ENCODE data around the gene HTRA1. TPM values are rescaled to one million over a fixed set of nuclear protein-coding genes. Genes with fewer than 3 reads are reported as not detected.

The HTRA1 gene
- total RNA-seq, 4 donors from 2014 or later = 14.2 to 23.2 (median 17.2) TPM

DNA sequence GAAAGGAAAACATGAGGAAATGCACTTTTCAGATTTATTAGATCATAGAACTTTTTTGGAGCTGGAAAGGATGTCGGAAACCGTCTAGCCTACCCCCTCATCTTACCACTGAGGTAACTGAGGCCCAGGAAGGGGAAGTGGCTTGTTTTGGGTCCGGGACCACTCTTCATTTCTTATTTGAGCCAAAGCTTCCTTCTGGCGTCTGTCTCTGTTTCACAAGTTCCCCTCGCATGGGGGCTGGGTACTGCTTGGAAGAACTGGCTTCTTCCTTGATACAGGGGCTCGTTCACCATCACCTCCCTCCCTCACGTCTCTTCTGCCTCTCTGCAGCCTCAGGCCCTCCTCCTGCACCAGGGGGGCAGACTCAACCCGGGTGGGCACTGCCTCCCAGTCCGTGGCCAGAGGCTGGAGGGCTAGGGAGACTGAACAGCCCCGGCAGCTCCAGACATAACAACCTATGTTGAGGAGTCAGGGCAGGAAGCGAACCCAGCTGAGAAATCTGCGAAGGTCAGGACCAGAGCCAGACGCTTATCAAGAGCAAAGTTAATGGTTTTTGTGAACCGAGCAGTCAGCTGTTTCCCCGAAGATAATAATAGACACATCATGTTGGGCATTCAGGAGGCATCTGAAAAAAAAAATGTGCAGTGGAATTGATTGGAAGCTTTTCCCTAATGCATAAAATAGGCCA lies 12.9 kb downstream of the HTRA1 start:
- no peak for TF ChIP-seq POLR2A (IDR thresholded peaks at IDR 0.05)
- no peak for TF ChIP-seq CTCF (IDR thresholded peaks at IDR 0.05 in 4 of 5, conservative IDR thresholded peaks at IDR 0.05 in 1 of 5)
- intact Hi-C loops (cut with DNase I; ENCODE audit: low total_unique reads) = no loop called here

GRCh38 chr10:122475100-122475499 lies 13.7 kb downstream of the HTRA1 start:
- in situ Hi-C loops (cut with MboI; ENCODE audit: low sequenced_read_pairs in 4 of 4) = no loop called here
- ATAC-seq = no peak
- no peak overlapping the region for H3K4me3 ChIP-seq

More for the DNA sequence above, 12.9 kb downstream of the HTRA1 start:
- Histone ChIP-seq H3K36me3 (no peaks in the 10 kb centered on the region), H3K27ac (peak overlapping the region in 2 of 4 donors; percentile 11 to 48), H3K27me3 (no peaks in the 10 kb centered on the region), H3K4me3 (no peak overlapping the region), H3K4me1 (peaks cover 21 to 22% of the 10 kb centered on the region in 2 donors), H3K9me3 (no peaks in the 10 kb centered on the region)
- in situ Hi-C loops (cut with MboI; ENCODE audit: low sequenced_read_pairs in 4 of 4) = no loop called here
- no peak for DNase-seq
- no peak for ATAC-seq

GRCh38 chr10:122475591-122476332 lies 14.4 kb downstream of the HTRA1 start:
- no peak for TF ChIP-seq POLR2A (IDR thresholded peaks at IDR 0.05)
- TF ChIP-seq CTCF (IDR thresholded peaks at IDR 0.05 in 4 of 5, conservative IDR thresholded peaks at IDR 0.05 in 1 of 5) = no peak
- H3K9me3 ChIP-seq = no peaks in the 10 kb centered on the region
- in situ Hi-C loops (cut with MboI; ENCODE audit: low sequenced_read_pairs in 4 of 4) = no loop called here
- no peaks in the 10 kb centered on the region for H3K36me3 ChIP-seq
- intact Hi-C loops (cut with DNase I; ENCODE audit: low total_unique reads) = no loop called here
- H3K4me1 ChIP-seq = peaks cover 16 to 17% of the 10 kb centered on the region in 2 donors
- ATAC-seq = no peak
- H3K27ac ChIP-seq = no peak overlapping the region
- DNase-seq = no peak
- no peaks in the 10 kb centered on the region for H3K27me3 ChIP-seq
- H3K4me3 ChIP-seq = no peak overlapping the region

More at GRCh38 chr10:122475100-122475499, 13.7 kb downstream of the HTRA1 start:
- no peaks in the 10 kb centered on the region for H3K27me3 ChIP-seq
- H3K4me1 ChIP-seq = peaks cover 16 to 17% of the 10 kb centered on the region in 2 donors
- DNase-seq = peak; percentile 30 to 64
- no peaks in the 10 kb centered on the region for H3K9me3 ChIP-seq
- H3K36me3 ChIP-seq = no peaks in the 10 kb centered on the region
- intact Hi-C loops (cut with DNase I; ENCODE audit: low total_unique reads) = no loop called here
- TF ChIP-seq CTCF (IDR thresholded peaks at IDR 0.05 in 4 of 5, conservative IDR thresholded peaks at IDR 0.05 in 1 of 5) (no peak), POLR2A (IDR thresholded peaks at IDR 0.05) (no peak)
- H3K27ac ChIP-seq = no peak overlapping the region

GRCh38 chr10:122476333-122476695 lies 15.0 kb downstream of the HTRA1 start:
- ATAC-seq (no peak), DNase-seq (no peak)
- H3K27me3 ChIP-seq = no peaks in the 10 kb centered on the region
- in situ Hi-C loops (cut with MboI; ENCODE audit: low sequenced_read_pairs in 4 of 4) = no loop called here
- intact Hi-C loops (cut with DNase I; ENCODE audit: low total_unique reads) = no loop called here
- H3K36me3 ChIP-seq = no peaks in the 10 kb centered on the region
- H3K4me3 ChIP-seq = no peak overlapping the region
- TF ChIP-seq POLR2A (IDR thresholded peaks at IDR 0.05) (no peak), CTCF (IDR thresholded peaks at IDR 0.05 in 4 of 5, conservative IDR thresholded peaks at IDR 0.05 in 1 of 5) (no peak)
- no peak overlapping the region for H3K27ac ChIP-seq
- H3K4me1 ChIP-seq = peaks cover 16 to 17% of the 10 kb centered on the region in 2 donors
- H3K9me3 ChIP-seq = no peaks in the 10 kb centered on the region
